ENCODE measurements around the gene RASL10A.
A peak's percentile ranks its signal among the peaks of the same experiment; 100 is the strongest.

RASL10A gene

GRCh38 chr22:29308791-29309262, 6.7 kb downstream of the RASL10A start:
- peak; percentile 18 for DNase-seq (ENCODE audit: low read depth)
- Histone ChIP-seq H3K9me3 (ENCODE audit: control insufficient read depth, low read length) (no peaks in the 10 kb centered on the region), H3K4me3 (ENCODE audit: low read length) (peak overlapping the region; percentile 32), H3K4me1 (ENCODE audit: control insufficient read depth, insufficient read depth, low read length) (peaks cover 34% of the 10 kb centered on the region), H3K27me3 (replicated peaks; ENCODE audit: control insufficient read depth, insufficient read depth, low read length) (peaks cover 2% of the 10 kb centered on the region), H3K9ac (ENCODE audit: low read length) (no peak overlapping the region), H3K36me3 (ENCODE audit: control insufficient read depth, insufficient read depth, low read length, severe bottlenecking) (no peaks in the 10 kb centered on the region)

GRCh38 chr22:29308148-29308790, 7.2 kb downstream of the RASL10A start:
- H3K9me3 ChIP-seq (ENCODE audit: control insufficient read depth, low read length), result no peaks in the 10 kb centered on the region

GRCh38 chr22:29307596-29308147, 7.8 kb downstream of the RASL10A start:
- no peaks in the 10 kb centered on the region for H3K36me3 ChIP-seq (ENCODE audit: control insufficient read depth, insufficient read depth, low read length, severe bottlenecking)
- peak overlapping the region; percentile 91 for H3K9ac ChIP-seq (ENCODE audit: low read length)
- no peaks in the 10 kb centered on the region for H3K27me3 ChIP-seq (replicated peaks; ENCODE audit: control insufficient read depth, insufficient read depth, low read length)
- H3K4me1 ChIP-seq (ENCODE audit: control insufficient read depth, insufficient read depth, low read length), result peaks cover 34% of the 10 kb centered on the region
- no peaks in the 10 kb centered on the region for H3K9me3 ChIP-seq (ENCODE audit: control insufficient read depth, low read length)
- DNase-seq (ENCODE audit: low read depth), result no peak
- peak overlapping the region; percentile 95 for H3K4me3 ChIP-seq (ENCODE audit: low read length)

More at GRCh38 chr22:29308148-29308790, 7.2 kb downstream of the RASL10A start:
- H3K4me3 ChIP-seq (ENCODE audit: low read length), result peak overlapping the region; percentile 32
- H3K27me3 ChIP-seq (replicated peaks; ENCODE audit: control insufficient read depth, insufficient read depth, low read length), result no peaks in the 10 kb centered on the region
- no peaks in the 10 kb centered on the region for H3K36me3 ChIP-seq (ENCODE audit: control insufficient read depth, insufficient read depth, low read length, severe bottlenecking)
- no peak for DNase-seq (ENCODE audit: low read depth)
- H3K9ac ChIP-seq (ENCODE audit: low read length), result peak overlapping the region; percentile 91
- H3K4me1 ChIP-seq (ENCODE audit: control insufficient read depth, insufficient read depth, low read length), result peaks cover 36% of the 10 kb centered on the region

- Histone ChIP-seq H3K9me3 (ENCODE audit: control insufficient read depth, low read length) (no peaks in the 10 kb centered on the region), H3K4me3 (ENCODE audit: low read length) (peak overlapping the region; percentile 95), H3K36me3 (ENCODE audit: control insufficient read depth, insufficient read depth, low read length, severe bottlenecking) (no peaks in the 10 kb centered on the region), H3K27me3 (replicated peaks; ENCODE audit: control insufficient read depth, insufficient read depth, low read length) (no peaks in the 10 kb centered on the region), H3K4me1 (ENCODE audit: control insufficient read depth, insufficient read depth, low read length) (peaks cover 34% of the 10 kb centered on the region), H3K9ac (ENCODE audit: low read length) (peak overlapping the region; percentile 91)
- peak; percentile 95 for DNase-seq (ENCODE audit: low read depth)
These were observed 8.5 kb downstream of the RASL10A start for GRCh38 chr22:29306835-29307595.

GRCh38 chr22:29306175-29306834, 9.2 kb downstream of the RASL10A start, which contains the start of gene GAS2L1:
Gene GAS2L1 (plus strand): TSS chr22:29306650. CDS start chr22:29308106, 1,456 bp downstream.
- Histone ChIP-seq H3K4me3 (ENCODE audit: low read length) (peak within 1 kb of the TSS; percentile 95), H3K27me3 (replicated peaks; ENCODE audit: control insufficient read depth, insufficient read depth, low read length) (no peaks in the 10 kb centered on the region), H3K9ac (ENCODE audit: low read length) (peak within 1 kb of the TSS; percentile 91), H3K9me3 (ENCODE audit: control insufficient read depth, low read length) (no peaks in the 10 kb centered on the region), H3K36me3 (ENCODE audit: control insufficient read depth, insufficient read depth, low read length, severe bottlenecking) (no peaks in the 10 kb centered on the region), H3K4me1 (ENCODE audit: control insufficient read depth, insufficient read depth, low read length) (peaks cover 34% of the 10 kb centered on the region)
- peak; percentile 94 for DNase-seq (ENCODE audit: low read depth)

GRCh38 chr22:29305836-29306174, 9.7 kb downstream of the RASL10A start:
- no peak for DNase-seq (ENCODE audit: low read depth)
- Histone ChIP-seq H3K36me3 (ENCODE audit: control insufficient read depth, insufficient read depth, low read length, severe bottlenecking) (peaks cover 3% of the 10 kb centered on the region), H3K4me1 (ENCODE audit: control insufficient read depth, insufficient read depth, low read length) (peaks cover 31% of the 10 kb centered on the region), H3K4me3 (ENCODE audit: low read length) (peak overlapping the region; percentile 95), H3K9me3 (ENCODE audit: control insufficient read depth, low read length) (no peaks in the 10 kb centered on the region), H3K9ac (ENCODE audit: low read length) (no peak overlapping the region), H3K27me3 (replicated peaks; ENCODE audit: control insufficient read depth, insufficient read depth, low read length) (no peaks in the 10 kb centered on the region)

- Histone ChIP-seq H3K9ac (ENCODE audit: low read length) (no peak overlapping the region), H3K4me1 (ENCODE audit: control insufficient read depth, insufficient read depth, low read length) (peaks cover 9% of the 10 kb centered on the region), H3K27me3 (replicated peaks; ENCODE audit: control insufficient read depth, insufficient read depth, low read length) (no peaks in the 10 kb centered on the region), H3K4me3 (ENCODE audit: low read length) (no peak overlapping the region), H3K9me3 (ENCODE audit: control insufficient read depth, low read length) (no peaks in the 10 kb centered on the region), H3K36me3 (ENCODE audit: control insufficient read depth, insufficient read depth, low read length, severe bottlenecking) (peaks cover 33% of the 10 kb centered on the region)
- DNase-seq (ENCODE audit: low read depth), result no peak
These were observed 12.6 kb downstream of the RASL10A start for GRCh38 chr22:29302681-29303465.

GRCh38 chr22:29302402-29302680, 13.2 kb downstream of the RASL10A start:
- no peaks in the 10 kb centered on the region for H3K9me3 ChIP-seq (ENCODE audit: control insufficient read depth, low read length)
- DNase-seq (ENCODE audit: low read depth), result no peak
- peaks cover 38% of the 10 kb centered on the region for H3K36me3 ChIP-seq (ENCODE audit: control insufficient read depth, insufficient read depth, low read length, severe bottlenecking)
- peaks cover 4% of the 10 kb centered on the region for H3K4me1 ChIP-seq (ENCODE audit: control insufficient read depth, insufficient read depth, low read length)
- no peak overlapping the region for H3K9ac ChIP-seq (ENCODE audit: low read length)
- no peak overlapping the region for H3K4me3 ChIP-seq (ENCODE audit: low read length)
- H3K27me3 ChIP-seq (replicated peaks; ENCODE audit: control insufficient read depth, insufficient read depth, low read length), result no peaks in the 10 kb centered on the region

- Histone ChIP-seq H3K4me3 (ENCODE audit: low read length) (no peak overlapping the region), H3K9ac (ENCODE audit: low read length) (no peak overlapping the region), H3K27me3 (replicated peaks; ENCODE audit: control insufficient read depth, insufficient read depth, low read length) (no peaks in the 10 kb centered on the region), H3K36me3 (ENCODE audit: control insufficient read depth, insufficient read depth, low read length, severe bottlenecking) (peaks cover 43% of the 10 kb centered on the region), H3K9me3 (ENCODE audit: control insufficient read depth, low read length) (no peaks in the 10 kb centered on the region), H3K4me1 (ENCODE audit: control insufficient read depth, insufficient read depth, low read length) (peaks cover 3% of the 10 kb centered on the region)
- no peak for DNase-seq (ENCODE audit: low read depth)
These were observed 13.6 kb downstream of the RASL10A start for GRCh38 chr22:29301716-29302401.

- DNase-seq (ENCODE audit: low read depth), result no peak
These were observed 14.5 kb downstream of the RASL10A start for GRCh38 chr22:29300807-29301601.

More at GRCh38 chr22:29300807-29301601, 14.5 kb downstream of the RASL10A start:
- Histone ChIP-seq H3K27me3 (replicated peaks; ENCODE audit: control insufficient read depth, insufficient read depth, low read length) (no peaks in the 10 kb centered on the region), H3K9me3 (ENCODE audit: control insufficient read depth, low read length) (no peaks in the 10 kb centered on the region), H3K9ac (ENCODE audit: low read length) (no peak overlapping the region), H3K4me1 (ENCODE audit: control insufficient read depth, insufficient read depth, low read length) (peaks cover 3% of the 10 kb centered on the region), H3K36me3 (ENCODE audit: control insufficient read depth, insufficient read depth, low read length, severe bottlenecking) (peaks cover 51% of the 10 kb centered on the region), H3K4me3 (ENCODE audit: low read length) (no peak overlapping the region)
